ENCODE results near the gene GTSF1L.

Gene GTSF1L

GRCh38 chr20:43746344-43747137 lies 19.7 kb upstream of the GTSF1L start:
- no peak for DNase-seq (ENCODE audit: low read depth in 2 of 2)

GRCh38 chr20:43744966-43745730 lies 18.3 kb upstream of the GTSF1L start:
- no peak for DNase-seq (ENCODE audit: low read depth in 2 of 2)

GRCh38 chr20:43744151-43744611 lies 17.4 kb upstream of the GTSF1L start:
- DNase-seq (ENCODE audit: low read depth in 2 of 2), result no peak

GRCh38 chr20:43740642-43741041 lies 13.8 kb upstream of the GTSF1L start:
- no peak for DNase-seq (ENCODE audit: low read depth in 2 of 2)

- no peak for DNase-seq (ENCODE audit: low read depth in 2 of 2)
Observed at GRCh38 chr20:43739148-43739749, 12.4 kb upstream of the GTSF1L start.

- DNase-seq (ENCODE audit: low read depth in 2 of 2), result no peak
Observed at GRCh38 chr20:43737925-43738324, 11.1 kb upstream of the GTSF1L start.

- no peak for DNase-seq (ENCODE audit: low read depth in 2 of 2)
Observed at GRCh38 chr20:43736588-43737158, 9.9 kb upstream of the GTSF1L start.

- DNase-seq (ENCODE audit: low read depth in 2 of 2), result no peak
Observed at GRCh38 chr20:43731927-43732326, 5.1 kb upstream of the GTSF1L start.

- DNase-seq (ENCODE audit: low read depth in 2 of 2), result no peak
Observed at GRCh38 chr20:43731469-43731868, 4.7 kb upstream of the GTSF1L start.

- DNase-seq (ENCODE audit: low read depth in 2 of 2), result no peak
Observed at GRCh38 chr20:43728686-43729255, 2.0 kb upstream of the GTSF1L start.

GRCh38 chr20:43727980-43728590 lies 1.3 kb upstream of the GTSF1L start:
- DNase-seq (ENCODE audit: low read depth in 2 of 2), result no peak

- DNase-seq (ENCODE audit: low read depth in 2 of 2), result no peak
Observed at GRCh38 chr20:43726333-43726732, 469 bp downstream of the GTSF1L start.

GRCh38 chr20:43725666-43726065 lies 1.1 kb downstream of the GTSF1L start:
- no peak for DNase-seq (ENCODE audit: low read depth in 2 of 2)

- no peak for DNase-seq (ENCODE audit: low read depth in 2 of 2)
Observed at GRCh38 chr20:43724383-43724782, 2.4 kb downstream of the GTSF1L start.

GRCh38 chr20:43723735-43724134 lies 3.1 kb downstream of the GTSF1L start:
- no peak for DNase-seq (ENCODE audit: low read depth in 2 of 2)

- DNase-seq (ENCODE audit: low read depth in 2 of 2), result no peak
Observed at GRCh38 chr20:43723186-43723585, 3.6 kb downstream of the GTSF1L start.

- no peak for DNase-seq (ENCODE audit: low read depth in 2 of 2)
Observed at GRCh38 chr20:43722153-43722505, 4.7 kb downstream of the GTSF1L start.

- no peak for DNase-seq (ENCODE audit: low read depth in 2 of 2)
Observed at GRCh38 chr20:43721429-43722152, 5.2 kb downstream of the GTSF1L start.

GRCh38 chr20:43721097-43721428 lies 5.7 kb downstream of the GTSF1L start:
- no peak for DNase-seq (ENCODE audit: low read depth in 2 of 2)

GRCh38 chr20:43720007-43720406 lies 6.8 kb downstream of the GTSF1L start:
- DNase-seq (ENCODE audit: low read depth in 2 of 2), result no peak

- no peak for DNase-seq (ENCODE audit: low read depth in 2 of 2)
Observed at GRCh38 chr20:43717616-43717995, 9.2 kb downstream of the GTSF1L start.
